Gastroesophageal sphincter (tissue), 4 donors: ENCODE results near the gene ZNF521. TPM values are rescaled to one million over a fixed set of nuclear protein-coding genes. Genes with fewer than 3 reads are reported as not detected.

Experiments used
- ATAC-seq: fragments of 150-250 bp; one replicate; pipeline ENCODE4 v1.9.1; 2016; ENCODE audit warnings: mild to moderate bottlenecking, moderate library complexity
- H3K27ac ChIP-seq, 4 donors: fragments of 200-600 bp; sonication (generic) in 3 of 4; 1 replicate in 3 of 4; 2 replicates in 1 of 4; pipeline ENCODE4 v1.5.1; 2016 to 2019
- H3K27me3 ChIP-seq: fragments of 200-600 bp; sonication (generic); one replicate; pipeline ENCODE4 v1.5.1; 2019
- H3K36me3 ChIP-seq, 2 donors: fragments of 200-600 bp; sonication (generic); one replicate each; pipeline ENCODE4 v1.5.1; 2019; ENCODE audit warnings: control low read depth in 1 of 2
- H3K4me1 ChIP-seq, 3 donors: fragments of 200-600 bp; sonication (generic); 1 replicate in 2 of 3; 2 replicates in 1 of 3; pipeline ENCODE4 v1.5.1; 2016 to 2019; ENCODE audit warnings: control low read depth in 2 of 3
- H3K4me3 ChIP-seq, 2 donors: fragments of 200-600 bp; sonication (generic); one replicate each; pipeline ENCODE4 v1.5.1; 2019; ENCODE audit warnings: mild to moderate bottlenecking in 1 of 2, moderate library complexity in 1 of 2
- H3K9me3 ChIP-seq, 3 donors: fragments of 200-600 bp; sonication (generic); one replicate each; pipeline ENCODE4 v1.5.1; 2017 to 2019; ENCODE audit warnings: control low read depth in 2 of 3
- CTCF ChIP-seq, 4 experiments: fragments of 200-600 bp in 2 of 4; fragments of 450-650 bp in 2 of 4; sonication (generic) in 1 of 4; IDR thresholded peaks; one replicate each; pipeline ENCODE4 v1.5.1; 2017 to 2019; ENCODE audit warnings: antibody characterized with exemption in 4 of 4, mild to moderate bottlenecking in 2 of 4, moderate library complexity in 2 of 4
- EP300 ChIP-seq: sonication (generic); formaldehyde crosslinking; IDR thresholded peaks from one replicate; pipeline ENCODE4 v1.6.1; 2017; ENCODE audit warnings: antibody characterized with exemption, mild to moderate bottlenecking
- POLR2A ChIP-seq, 2 donors: fragments of 450-650 bp; IDR thresholded peaks; one replicate each; pipeline ENCODE4 v1.6.1; 2017; ENCODE audit warnings: antibody characterized with exemption in 2 of 2, mild to moderate bottlenecking in 2 of 2, moderate library complexity in 1 of 2
- POLR2AphosphoS5 ChIP-seq: sonication (generic); formaldehyde crosslinking; IDR thresholded peaks from one replicate; pipeline ENCODE4 v1.6.1; 2017; ENCODE audit warnings: antibody characterized with exemption
- WGBS, 2 donors: methylation state at CpG; one replicate each; pipeline ENCODE4 v1.1.5; 2018; ENCODE audit warnings: low coverage in 1 of 2; 5-methylcytosine and 5-hydroxymethylcytosine counted together
- total RNA-seq, 4 donors: library from RNA; depleted of rRNA; stranded (reverse); fragments of >200 nt; gene quantifications; one replicate each; pipeline ENCODE4 v1.1.0, GENCODE V29; 2016

Gene ZNF521
- total RNA-seq, 4 donors from 2014 or later: 9.9 to 29.3 (median 13.4) TPM

GRCh38 chr18:25146512-25146910 is 205.5 kb downstream of the ZNF521 start:
- Histone ChIP-seq H3K27ac (no peak overlapping the region), H3K4me3 (no peak overlapping the region), H3K9me3 (no peaks in the 10 kb centered on the region), H3K36me3 (no peaks in the 10 kb centered on the region), H3K4me1 (peaks cover 0 to 9% (median 0%) of the 10 kb centered on the region in 3 donors), H3K27me3 (no peaks in the 10 kb centered on the region)
- WGBS, 2 donors: 81 to 84% methylated on average over 2 of the region's 2 CpGs
- TF ChIP-seq POLR2A (IDR thresholded peaks at IDR 0.05) (no peak), CTCF (IDR thresholded peaks at IDR 0.05) (no peak), EP300 (no peak), POLR2AphosphoS5 (no peak)
- ATAC-seq: no peak

- Histone ChIP-seq H3K27me3 (no peaks in the 10 kb centered on the region), H3K9me3 (no peaks in the 10 kb centered on the region), H3K4me1 (peaks cover 0 to 9% (median 0%) of the 10 kb centered on the region in 3 donors), H3K27ac (no peak overlapping the region), H3K4me3 (no peak overlapping the region), H3K36me3 (no peaks in the 10 kb centered on the region)
- 80 to 83% methylated on average over 2 of the region's 2 CpGs for WGBS, 2 donors
- no peak for TF ChIP-seq POLR2AphosphoS5
- no peak for TF ChIP-seq POLR2A (IDR thresholded peaks at IDR 0.05)
- TF ChIP-seq CTCF (IDR thresholded peaks at IDR 0.05): no peak
- TF ChIP-seq EP300: no peak
- no peak for ATAC-seq
These were observed 206.0 kb downstream of the ZNF521 start for GRCh38 chr18:25145731-25146511.

GRCh38 chr18:25144820-25145219 is 207.1 kb downstream of the ZNF521 start:
- no peaks in the 10 kb centered on the region for H3K36me3 ChIP-seq
- H3K4me3 ChIP-seq: no peak overlapping the region
- 23 to 67% methylated on average over 1 to 2 of the region's 2 CpGs for WGBS, 2 donors
- H3K9me3 ChIP-seq: no peaks in the 10 kb centered on the region
- H3K27me3 ChIP-seq: no peaks in the 10 kb centered on the region
- TF ChIP-seq CTCF (IDR thresholded peaks at IDR 0.05): no peak
- no peak for TF ChIP-seq POLR2AphosphoS5
- no peak for TF ChIP-seq POLR2A (IDR thresholded peaks at IDR 0.05)
- TF ChIP-seq EP300: no peak
- peaks cover 0 to 9% (median 0%) of the 10 kb centered on the region in 3 donors for H3K4me1 ChIP-seq
- ATAC-seq: no peak
- no peak overlapping the region for H3K27ac ChIP-seq

GRCh38 chr18:25141886-25142285 is 210.1 kb downstream of the ZNF521 start:
- H3K9me3 ChIP-seq: no peaks in the 10 kb centered on the region
- H3K27ac ChIP-seq: no peak overlapping the region
- H3K4me3 ChIP-seq: no peak overlapping the region
- TF ChIP-seq POLR2AphosphoS5: no peak
- no peak for TF ChIP-seq EP300
- no peak for TF ChIP-seq CTCF (IDR thresholded peaks at IDR 0.05)
- TF ChIP-seq POLR2A (IDR thresholded peaks at IDR 0.05): no peak
- H3K4me1 ChIP-seq: peaks cover 0 to 9% (median 0%) of the 10 kb centered on the region in 3 donors
- no peaks in the 10 kb centered on the region for H3K27me3 ChIP-seq
- ATAC-seq: no peak
- H3K36me3 ChIP-seq: no peaks in the 10 kb centered on the region
- WGBS, 2 donors: 34 to 36% methylated on average over 3 of the region's 3 CpGs

- no peaks in the 10 kb centered on the region for H3K36me3 ChIP-seq
- no peaks in the 10 kb centered on the region for H3K27me3 ChIP-seq
- TF ChIP-seq POLR2AphosphoS5: no peak
- TF ChIP-seq EP300: no peak
- TF ChIP-seq POLR2A (IDR thresholded peaks at IDR 0.05): no peak
- TF ChIP-seq CTCF (IDR thresholded peaks at IDR 0.05): no peak
- ATAC-seq: no peak
- peaks cover 0 to 9% (median 0%) of the 10 kb centered on the region in 3 donors for H3K4me1 ChIP-seq
- WGBS, 2 donors: 35 to 50% methylated on average over 3 of the region's 3 CpGs
- no peak overlapping the region for H3K27ac ChIP-seq
- no peak overlapping the region for H3K4me3 ChIP-seq
- no peaks in the 10 kb centered on the region for H3K9me3 ChIP-seq
These were observed 210.6 kb downstream of the ZNF521 start for GRCh38 chr18:25141399-25141798.
